Mesodermal cell (in vitro differentiated cells): ENCODE results near the gene MRGPRE.

Experiments used
- H3K27ac ChIP-seq: 2 replicates; pipeline ENCODE4 v1.7.0; 2013; ENCODE audit warnings: mild to moderate bottlenecking, low read depth, low read length, moderate library complexity; ENCODE audit not compliant: severe bottlenecking
- H3K36me3 ChIP-seq: 2 replicates; pipeline ENCODE4 v1.7.1; 2013; ENCODE audit warnings: mild to moderate bottlenecking, low read length, moderate library complexity; ENCODE audit not compliant: control insufficient read depth, insufficient read depth
- H3K4me1 ChIP-seq: one replicate; pipeline ENCODE4 v1.7.1; 2013; ENCODE audit warnings: mild to moderate bottlenecking, low read length; ENCODE audit not compliant: insufficient read depth, control insufficient read depth, poor library complexity, severe bottlenecking
- H3K4me3 ChIP-seq: 2 replicates; pipeline ENCODE4 v1.7.0; 2013; ENCODE audit warnings: low read length, control low read depth, mild to moderate bottlenecking; ENCODE audit not compliant: insufficient read depth, poor library complexity, severe bottlenecking; ENCODE audit errors: extremely low read depth
- H3K9me3 ChIP-seq: 2 replicates; pipeline ENCODE4 v1.7.1; 2013; ENCODE audit warnings: mild to moderate bottlenecking, low read length, moderate library complexity; ENCODE audit not compliant: control insufficient read depth
- WGBS, 2 experiments: methylation state at CpG; one replicate each; pipeline ENCODE4 v1.1.5; 2013; ENCODE audit warnings: missing lambda C conversion rate in 2 of 2; ENCODE audit not compliant: insufficient coverage in 2 of 2; 5-methylcytosine and 5-hydroxymethylcytosine counted together

Gene MRGPRE

GRCh38 chr11:3183523-3183922, 48.7 kb downstream of the MRGPRE start:
- Histone ChIP-seq H3K27ac (no peak overlapping the region), H3K4me1 (no peaks in the 10 kb centered on the region), H3K9me3 (no peaks in the 10 kb centered on the region), H3K4me3 (no peak overlapping the region), H3K36me3 (no peaks in the 10 kb centered on the region)
- 89 to 90% methylated on average over 5 to 6 of the region's 6 CpGs for WGBS, 2 experiments

DNA sequence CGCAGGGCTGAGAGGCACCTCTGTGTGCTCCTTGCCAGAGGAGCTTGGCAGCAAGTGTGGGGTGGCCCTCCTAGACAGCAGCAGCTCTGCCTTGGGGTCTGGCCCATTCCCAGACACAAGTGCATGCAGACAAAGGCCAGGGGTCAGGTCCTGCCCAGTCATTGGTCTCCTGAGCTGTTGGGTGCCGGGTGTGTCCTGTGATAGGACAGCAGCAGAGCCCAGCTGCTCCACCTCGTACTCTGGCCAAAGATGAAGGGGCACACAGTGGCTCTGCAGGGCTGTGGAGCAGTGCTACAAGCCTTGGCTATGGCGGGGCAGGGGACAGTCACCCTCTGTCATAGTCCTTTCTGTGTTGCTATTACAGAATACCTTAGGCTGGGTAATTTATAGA, 49.8 kb downstream of the MRGPRE start:
- H3K4me3 ChIP-seq, result no peak overlapping the region
- H3K27ac ChIP-seq, result no peak overlapping the region
- H3K4me1 ChIP-seq, result no peaks in the 10 kb centered on the region
- no peaks in the 10 kb centered on the region for H3K36me3 ChIP-seq
- no peaks in the 10 kb centered on the region for H3K9me3 ChIP-seq
- 83 to 96% methylated on average over 3 to 4 of the region's 4 CpGs for WGBS, 2 experiments

- Histone ChIP-seq H3K36me3 (no peaks in the 10 kb centered on the region), H3K27ac (no peak overlapping the region), H3K9me3 (peaks cover 3% of the 10 kb centered on the region), H3K4me1 (no peaks in the 10 kb centered on the region), H3K4me3 (no peak overlapping the region)
- 82 to 98% methylated on average over 9 of the region's 12 CpGs for WGBS, 2 experiments
Measured at GRCh38 chr11:3181725-3182461, 50.3 kb downstream of the MRGPRE start.

- H3K9me3 ChIP-seq, result peaks cover 13% of the 10 kb centered on the region
- H3K4me1 ChIP-seq, result no peaks in the 10 kb centered on the region
- H3K4me3 ChIP-seq, result no peak overlapping the region
- no peak overlapping the region for H3K27ac ChIP-seq
- H3K36me3 ChIP-seq, result no peaks in the 10 kb centered on the region
- 90 to 97% methylated on average over 3 to 5 of the region's 5 CpGs for WGBS, 2 experiments
Measured at GRCh38 chr11:3180869-3181268, 51.3 kb downstream of the MRGPRE start.

- peaks cover 18% of the 10 kb centered on the region for H3K9me3 ChIP-seq
- no peaks in the 10 kb centered on the region for H3K4me1 ChIP-seq
- no peak overlapping the region for H3K4me3 ChIP-seq
- H3K36me3 ChIP-seq, result no peaks in the 10 kb centered on the region
- no peak overlapping the region for H3K27ac ChIP-seq
- WGBS, 2 experiments, result 80% methylated on average over 1 of the region's 2 CpGs; no CpG with 5 or more reads in 1 of the 2 experiments
Measured at GRCh38 chr11:3178349-3178748, 53.9 kb downstream of the MRGPRE start.

- Histone ChIP-seq H3K9me3 (peaks cover 18% of the 10 kb centered on the region), H3K27ac (no peak overlapping the region), H3K4me3 (no peak overlapping the region), H3K36me3 (no peaks in the 10 kb centered on the region), H3K4me1 (no peaks in the 10 kb centered on the region)
- WGBS, 2 experiments, result 81 to 100% methylated on average over 2 of the region's 2 CpGs
Measured at GRCh38 chr11:3177931-3178330, 54.3 kb downstream of the MRGPRE start.
